Lower leg skin (tissue), 3 donors: ENCODE results near the gene UCP3.

Source experiments
- CTCF ChIP-seq, 3 donors: fragments of 450-650 bp; IDR thresholded peaks; one replicate each; pipeline ENCODE4 v1.5.1; 2016; ENCODE audit warnings: antibody characterized with exemption in 3 of 3, mild to moderate bottlenecking in 3 of 3, moderate library complexity in 2 of 3
- POLR2A ChIP-seq, 2 donors: fragments of 450-650 bp; IDR thresholded peaks; one replicate each; pipeline ENCODE4 v1.6.1; 2016 to 2017; ENCODE audit warnings: antibody characterized with exemption in 2 of 2, mild to moderate bottlenecking in 1 of 2, moderate library complexity in 1 of 2

- no peak for TF ChIP-seq POLR2A (IDR thresholded peaks at IDR 0.05)
- no peak for TF ChIP-seq CTCF (IDR thresholded peaks at IDR 0.05)
Measured at GRCh38 chr11:73971175-73971719, 37.6 kb downstream of the UCP3 start.
